EL (cell line): ENCODE results near the gene FCF1.

Experiments used
- DNase-seq: peaks from one replicate; pipeline ENCODE4 v3.0.0-alpha.2; 2016

FCF1 gene

GRCh38 chr14:74771399-74771798, 58.5 kb downstream of the FCF1 start:
- DNase-seq, result no peak

GRCh38 chr14:74784634-74785033, 71.7 kb downstream of the FCF1 start:
- DNase-seq, result no peak

GRCh38 chr14:74785056-74785613, 72.2 kb downstream of the FCF1 start:
- no peak for DNase-seq

GRCh38 chr14:74786796-74787315, 73.9 kb downstream of the FCF1 start:
- no peak for DNase-seq
